Measurements from ENCODE around the gene DEPDC1B. TPM values are rescaled to one million over a fixed set of nuclear protein-coding genes. Genes with fewer than 3 reads are reported as not detected.
"Not testable (repeated sequence)": the region's sequence is repeated elsewhere in the genome, so short reads cannot be mapped to it uniquely, and the experiment has no call there.

DEPDC1B gene
- total and polyA plus RNA-seq, 3 donors from 2014 or later = 14.5 to 23.6 (median 15.0) TPM

DNA sequence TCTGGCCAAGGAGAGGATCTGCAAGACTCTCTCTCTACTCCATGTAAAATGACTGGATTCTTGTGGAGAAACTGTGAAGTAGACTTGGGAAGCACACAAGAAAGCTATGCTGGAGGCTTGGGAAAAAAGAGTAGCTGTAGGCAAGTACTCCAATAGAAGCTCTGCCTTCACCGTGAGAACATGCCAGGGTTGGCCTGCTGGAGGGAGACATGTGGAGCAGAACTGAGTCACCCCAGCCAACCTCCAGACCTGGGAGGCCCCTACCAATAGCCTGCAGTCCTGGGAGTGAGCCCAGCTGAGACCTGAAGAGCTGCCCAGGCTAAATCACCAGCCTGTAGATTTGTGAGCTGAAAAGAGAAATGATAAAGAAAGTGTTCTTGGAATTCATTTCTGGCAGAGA lies 66.6 kb downstream of the DEPDC1B start:
- no peak for TF ChIP-seq POLR2A (IDR thresholded peaks at IDR 0.05)
- TF ChIP-seq, protein P1, sequence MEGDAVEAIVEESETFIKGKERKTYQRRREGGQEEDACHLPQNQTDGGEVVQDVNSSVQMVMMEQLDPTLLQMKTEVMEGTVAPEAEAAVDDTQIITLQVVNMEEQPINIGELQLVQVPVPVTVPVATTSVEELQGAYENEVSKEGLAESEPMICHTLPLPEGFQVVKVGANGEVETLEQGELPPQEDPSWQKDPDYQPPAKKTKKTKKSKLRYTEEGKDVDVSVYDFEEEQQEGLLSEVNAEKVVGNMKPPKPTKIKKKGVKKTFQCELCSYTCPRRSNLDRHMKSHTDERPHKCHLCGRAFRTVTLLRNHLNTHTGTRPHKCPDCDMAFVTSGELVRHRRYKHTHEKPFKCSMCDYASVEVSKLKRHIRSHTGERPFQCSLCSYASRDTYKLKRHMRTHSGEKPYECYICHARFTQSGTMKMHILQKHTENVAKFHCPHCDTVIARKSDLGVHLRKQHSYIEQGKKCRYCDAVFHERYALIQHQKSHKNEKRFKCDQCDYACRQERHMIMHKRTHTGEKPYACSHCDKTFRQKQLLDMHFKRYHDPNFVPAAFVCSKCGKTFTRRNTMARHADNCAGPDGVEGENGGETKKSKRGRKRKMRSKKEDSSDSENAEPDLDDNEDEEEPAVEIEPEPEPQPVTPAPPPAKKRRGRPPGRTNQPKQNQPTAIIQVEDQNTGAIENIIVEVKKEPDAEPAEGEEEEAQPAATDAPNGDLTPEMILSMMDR (IDR thresholded peaks at IDR 0.05) = no peak
- H3K27me3 ChIP-seq = no peaks in the 10 kb centered on the region
- intact Hi-C loops (cut with DNase I; ENCODE audit: low total_unique reads) = no loop called here
- no peaks in the 10 kb centered on the region for H3K4me1 ChIP-seq
- no peaks in the 10 kb centered on the region for H3K9me3 ChIP-seq
- H3K4me3 ChIP-seq = no peak overlapping the region
- no peak for DNase-seq
- no peak overlapping the region for H3K27ac ChIP-seq
- 50 to 55% methylated on average over 1 of the region's 1 CpG for WGBS, 2 donors
- no peaks in the 10 kb centered on the region for H3K36me3 ChIP-seq (ENCODE audit: low read depth, missing control alignments)

DNA sequence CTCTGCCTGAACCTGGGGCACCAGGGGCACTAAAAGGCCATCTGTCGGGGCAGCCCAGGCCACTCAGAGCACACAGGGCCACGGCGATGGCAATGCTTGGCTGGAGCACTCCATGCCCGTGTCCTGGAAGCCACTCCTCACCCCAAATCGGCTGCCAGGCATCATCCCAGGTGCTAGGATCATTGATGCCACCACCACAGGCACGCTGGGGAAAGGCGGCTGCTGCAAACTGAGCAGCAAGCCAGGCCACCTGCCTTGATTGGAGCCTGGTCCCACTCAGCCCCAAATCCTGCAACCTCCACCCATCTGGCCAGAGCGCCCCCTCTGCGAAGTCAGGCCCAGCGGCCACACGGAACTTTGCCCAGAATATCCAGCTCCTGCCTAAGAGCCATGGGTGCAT lies 67.8 kb downstream of the DEPDC1B start:
- intact Hi-C loops (cut with DNase I; ENCODE audit: low total_unique reads) = no loop called here
- Histone ChIP-seq H3K27me3 (no peaks in the 10 kb centered on the region), H3K36me3 (ENCODE audit: low read depth, missing control alignments) (no peaks in the 10 kb centered on the region), H3K4me3 (no peak overlapping the region), H3K4me1 (no peaks in the 10 kb centered on the region), H3K27ac (no peak overlapping the region), H3K9me3 (no peaks in the 10 kb centered on the region)
- WGBS, 2 donors = 80 to 94% methylated on average over 1 to 11 of the region's 11 CpGs
- no peak for DNase-seq
- TF ChIP-seq POLR2A (IDR thresholded peaks at IDR 0.05) = no peak
- TF ChIP-seq, protein P1 (IDR thresholded peaks at IDR 0.05) = no peak

DNA sequence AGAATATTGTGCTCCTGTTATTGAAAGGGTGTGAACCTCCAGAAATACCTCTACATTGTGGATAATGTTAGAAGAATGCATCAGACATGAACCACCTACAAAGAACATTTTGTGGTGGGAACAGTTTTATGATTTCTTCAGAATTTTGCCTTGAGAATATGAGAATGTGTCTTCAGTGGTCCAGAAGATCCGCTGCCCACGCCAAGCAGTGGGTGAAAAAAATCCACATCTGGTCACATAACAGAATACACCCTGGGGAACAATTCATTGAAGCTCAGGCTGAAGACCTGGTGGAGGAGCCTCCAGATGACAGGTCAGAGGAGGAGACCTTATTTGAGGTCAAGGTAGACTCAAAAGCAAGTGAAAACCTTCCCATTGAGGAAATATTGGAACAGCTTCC lies 69.1 kb downstream of the DEPDC1B start:
- TF ChIP-seq, protein P1 (IDR thresholded peaks at IDR 0.05) = no peak
- no peak for TF ChIP-seq POLR2A (IDR thresholded peaks at IDR 0.05)
- no peak overlapping the region for H3K27ac ChIP-seq
- no peak for DNase-seq
- no peaks in the 10 kb centered on the region for H3K27me3 ChIP-seq
- intact Hi-C loops (cut with DNase I; ENCODE audit: low total_unique reads) = no loop called here
- no peaks in the 10 kb centered on the region for H3K36me3 ChIP-seq (ENCODE audit: low read depth, missing control alignments)
- no peaks in the 10 kb centered on the region for H3K9me3 ChIP-seq
- no peak overlapping the region for H3K4me3 ChIP-seq
- no peaks in the 10 kb centered on the region for H3K4me1 ChIP-seq
- WGBS, 2 donors = 97 to 100% methylated on average over 2 of the region's 2 CpGs

DNA sequence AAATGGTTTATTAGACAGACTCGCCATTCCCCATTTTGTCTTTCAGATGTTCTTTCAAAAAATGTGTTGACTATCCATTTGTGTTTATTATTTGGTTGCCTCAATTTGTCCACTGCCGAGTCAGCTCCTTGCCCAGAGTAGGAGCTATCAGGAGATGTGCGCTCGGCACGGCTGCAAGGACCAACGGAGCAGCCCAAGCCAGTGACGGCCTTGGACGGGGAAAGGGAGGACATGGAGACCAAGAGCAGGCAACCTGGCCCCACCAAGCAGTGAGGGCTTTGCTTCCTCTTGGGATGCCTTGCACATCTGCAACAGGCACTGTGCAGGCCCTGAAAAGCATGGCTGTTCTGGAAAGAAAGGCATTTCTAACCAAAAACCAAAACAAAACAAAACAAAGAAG lies 69.8 kb downstream of the DEPDC1B start:
- H3K36me3 ChIP-seq (ENCODE audit: low read depth, missing control alignments) = no peaks in the 10 kb centered on the region
- H3K4me1 ChIP-seq = no peaks in the 10 kb centered on the region
- no peak overlapping the region for H3K27ac ChIP-seq
- intact Hi-C loops (cut with DNase I; ENCODE audit: low total_unique reads) = no loop called here
- no peaks in the 10 kb centered on the region for H3K9me3 ChIP-seq
- no peaks in the 10 kb centered on the region for H3K27me3 ChIP-seq
- DNase-seq = no peak
- TF ChIP-seq, protein P1 (IDR thresholded peaks at IDR 0.05) = no peak
- no peak for TF ChIP-seq POLR2A (IDR thresholded peaks at IDR 0.05)
- no peak overlapping the region for H3K4me3 ChIP-seq
- WGBS, 2 donors = 95 to 97% methylated on average over 8 of the region's 8 CpGs

DNA sequence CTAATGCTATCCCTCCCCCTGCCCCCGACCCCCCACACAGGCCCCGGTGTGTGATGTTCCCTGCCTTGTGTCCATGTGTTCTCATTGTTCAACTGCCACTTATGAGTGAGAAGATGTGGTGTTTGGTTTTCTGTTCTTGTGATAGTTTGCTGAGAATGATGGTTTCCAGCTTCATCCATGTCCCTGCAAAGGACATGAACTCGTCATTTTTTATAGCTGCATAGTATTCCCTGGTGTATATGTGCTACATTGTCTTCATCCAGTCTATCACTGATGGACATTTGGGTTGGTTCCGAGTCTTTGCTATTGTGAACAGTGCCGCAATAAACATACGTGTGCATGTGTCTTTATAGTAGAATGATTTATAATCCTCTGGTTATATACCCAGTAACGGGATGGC lies 75.1 kb downstream of the DEPDC1B start:
- H3K27me3 ChIP-seq; DNase-seq; H3K4me3 ChIP-seq; intact Hi-C loops (cut with DNase I; ENCODE audit: low total_unique reads); H3K36me3 ChIP-seq (ENCODE audit: low read depth, missing control alignments); H3K9me3 ChIP-seq; H3K4me1 ChIP-seq; H3K27ac ChIP-seq: not testable (repeated sequence)
- 95 to 97% methylated on average over 7 of the region's 7 CpGs for WGBS, 2 donors

DNA sequence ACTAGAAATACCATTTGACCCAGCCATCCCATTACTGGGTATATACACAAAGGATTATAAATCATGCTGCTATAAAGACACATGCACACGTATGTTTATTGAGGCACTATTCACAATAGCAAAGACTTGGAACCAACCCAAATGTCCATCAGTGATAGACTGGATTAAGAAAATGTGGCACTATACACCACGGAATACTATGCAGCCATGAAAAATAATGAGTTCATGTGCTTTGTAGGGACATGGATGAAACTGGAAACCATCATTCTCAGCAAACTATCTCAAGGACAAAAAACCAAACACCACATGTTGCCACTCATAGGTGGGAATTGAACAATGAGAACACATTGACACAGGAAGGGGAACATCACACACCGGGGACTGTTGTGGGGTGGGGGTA lies 79.2 kb downstream of the DEPDC1B start:
- DNase-seq; H3K4me3 ChIP-seq; H3K27ac ChIP-seq; H3K27me3 ChIP-seq; intact Hi-C loops (cut with DNase I; ENCODE audit: low total_unique reads); H3K36me3 ChIP-seq (ENCODE audit: low read depth, missing control alignments); H3K9me3 ChIP-seq; H3K4me1 ChIP-seq: not testable (repeated sequence)
- WGBS, 2 donors = 91 to 97% methylated on average over 3 of the region's 3 CpGs

Measured in testis (tissue), 3 donors.